PC-9 (cell line): Measurements from ENCODE around the gene OBSCN. TPM values are rescaled to one million over a fixed set of nuclear protein-coding genes. Genes with fewer than 3 reads are reported as not detected.

Experiments used
- BruUV-seq: library from RNA; stranded (reverse); fragments of 400-500 nt; replicated peaks from 2 replicates; lab custom pipeline; 2021; lab: Mats Ljungman, UMichigan
- CTCF ChIA-PET: fragments of 300-600 bp; sonication (Branson Sonifier 250); formaldehyde crosslinking; loops from one replicate; lab custom pipeline; 2022; ENCODE audit warnings: antibody characterized with exemption; lab: Charles Lee
- POLR2A ChIA-PET: fragments of 300-600 bp; sonication (Branson Sonifier 250); formaldehyde crosslinking; loops from one replicate; lab custom pipeline; 2022; ENCODE audit warnings: antibody characterized with exemption; ENCODE audit not compliant: unreplicated experiment; lab: Charles Lee
- DNase-seq, 2 experiments: peaks; one replicate each; pipeline versions ENCODE4 v3.0.0 to v3.0.0-alpha.2; 2015 to 2022; ENCODE audit warnings: mixed read lengths in 1 of 2
- H2AFZ ChIP-seq: fragments of 200-600 bp; sonication (generic); 2 replicates; pipeline ENCODE4 v1.8.1; 2017; ENCODE audit warnings: antibody characterized with exemption
- H3F3A ChIP-seq: fragments of 200-600 bp; sonication (generic); 2 replicates; pipeline ENCODE4 v1.8.1; 2017; ENCODE audit warnings: antibody characterized with exemption, mild to moderate bottlenecking, low read depth; ENCODE audit not compliant: insufficient read depth
- H3K27ac ChIP-seq: fragments of 200-600 bp; sonication (generic); 2 replicates; pipeline ENCODE4 v1.6.1; 2016; ENCODE audit warnings: mixed run types
- H3K27me3 ChIP-seq: fragments of 200-600 bp; sonication (generic); 2 replicates; pipeline ENCODE4 v1.6.1; 2016; ENCODE audit warnings: low read depth, mixed run types; ENCODE audit not compliant: insufficient read depth
- H3K36me3 ChIP-seq: fragments of 200-600 bp; sonication (generic); 2 replicates; pipeline ENCODE4 v1.6.1; 2016; ENCODE audit warnings: low read depth, mixed run types
- H3K4me1 ChIP-seq: fragments of 200-600 bp; sonication (generic); replicated peaks from 2 replicates; pipeline ENCODE4 v1.6.1; 2016; ENCODE audit warnings: mixed run types; ENCODE audit not compliant: insufficient read depth
- H3K4me2 ChIP-seq: fragments of 200-600 bp; sonication (generic); 2 replicates; pipeline ENCODE4 v1.6.1; 2017; ENCODE audit warnings: mixed run types
- H3K4me3 ChIP-seq: fragments of 200-600 bp; sonication (generic); 2 replicates; pipeline ENCODE4 v1.6.1; 2016; ENCODE audit warnings: mixed run types
- H3K79me2 ChIP-seq: fragments of 200-600 bp; sonication (generic); 2 replicates; pipeline ENCODE4 v1.6.1; 2017; ENCODE audit warnings: low read depth, mixed run types
- H3K9me2 ChIP-seq: fragments of 200-600 bp; sonication (generic); 2 replicates; pipeline ENCODE4 v1.8.1; 2017; ENCODE audit warnings: mild to moderate bottlenecking; ENCODE audit not compliant: insufficient read depth
- H3K9me3 ChIP-seq: fragments of 200-600 bp; sonication (generic); 2 replicates; pipeline ENCODE4 v1.8.1; 2016; ENCODE audit warnings: low read depth; ENCODE audit not compliant: insufficient read depth
- H4K20me1 ChIP-seq: fragments of 200-600 bp; sonication (generic); 2 replicates; pipeline ENCODE4 v1.8.1; 2017; ENCODE audit not compliant: insufficient read depth
- EZH2 ChIP-seq: fragments of 200-600 bp; sonication (generic); IDR thresholded peaks from 2 replicates; pipeline ENCODE4 v1.8.0; 2017; ENCODE audit warnings: antibody characterized with exemption, low read depth
- intact Hi-C: fragments of 100-400 bp; cut with micrococcal nuclease; formaldehyde crosslinking; loops from one replicate; pipeline ENCODE4 v1.10.0; 2022; ENCODE audit not compliant: unreplicated experiment
- total RNA-seq: library from RNA; stranded (reverse); gene quantifications from 2 replicates; pipeline ENCODE4 v1.2.3, GENCODE V29; 2021
- TF ChIP-seq, protein P1 (sequence below): fragments of 200-600 bp; sonication (generic); conservative IDR thresholded peaks from 2 replicates; pipeline ENCODE4 v1.6.1; 2017; ENCODE audit warnings: mixed run types, antibody characterized with exemption, mild to moderate bottlenecking, moderate library complexity

OBSCN gene
- total RNA-seq, 1 experiment from 2014 or later: 62.9 TPM

- Histone ChIP-seq H3K4me1 (no peaks in the 10 kb centered on the region), H3K27ac (no peak overlapping the region), H3K9me3 (peaks cover 11% of the 10 kb centered on the region), H3K4me3 (no peak overlapping the region), H3K27me3 (no peaks in the 10 kb centered on the region), H3K4me2 (no peak overlapping the region), H4K20me1 (no peaks in the 10 kb centered on the region), H2AFZ (no peak overlapping the region), H3K79me2 (no peaks in the 10 kb centered on the region), H3K36me3 (no peaks in the 10 kb centered on the region), H3F3A (no peaks in the 10 kb centered on the region), H3K9me2 (no peaks in the 10 kb centered on the region)
- TF ChIP-seq, protein P1, sequence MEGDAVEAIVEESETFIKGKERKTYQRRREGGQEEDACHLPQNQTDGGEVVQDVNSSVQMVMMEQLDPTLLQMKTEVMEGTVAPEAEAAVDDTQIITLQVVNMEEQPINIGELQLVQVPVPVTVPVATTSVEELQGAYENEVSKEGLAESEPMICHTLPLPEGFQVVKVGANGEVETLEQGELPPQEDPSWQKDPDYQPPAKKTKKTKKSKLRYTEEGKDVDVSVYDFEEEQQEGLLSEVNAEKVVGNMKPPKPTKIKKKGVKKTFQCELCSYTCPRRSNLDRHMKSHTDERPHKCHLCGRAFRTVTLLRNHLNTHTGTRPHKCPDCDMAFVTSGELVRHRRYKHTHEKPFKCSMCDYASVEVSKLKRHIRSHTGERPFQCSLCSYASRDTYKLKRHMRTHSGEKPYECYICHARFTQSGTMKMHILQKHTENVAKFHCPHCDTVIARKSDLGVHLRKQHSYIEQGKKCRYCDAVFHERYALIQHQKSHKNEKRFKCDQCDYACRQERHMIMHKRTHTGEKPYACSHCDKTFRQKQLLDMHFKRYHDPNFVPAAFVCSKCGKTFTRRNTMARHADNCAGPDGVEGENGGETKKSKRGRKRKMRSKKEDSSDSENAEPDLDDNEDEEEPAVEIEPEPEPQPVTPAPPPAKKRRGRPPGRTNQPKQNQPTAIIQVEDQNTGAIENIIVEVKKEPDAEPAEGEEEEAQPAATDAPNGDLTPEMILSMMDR: no peak
- TF ChIP-seq EZH2: no peak
- CTCF ChIA-PET: no interaction called here
- no peak for DNase-seq
- intact Hi-C loops: no loop called here
- no TSS peak for BruUV-seq
- POLR2A ChIA-PET: no interaction called here
Observed at GRCh38 chr1:228295981-228296380, 88.1 kb downstream of the OBSCN start.

DNA sequence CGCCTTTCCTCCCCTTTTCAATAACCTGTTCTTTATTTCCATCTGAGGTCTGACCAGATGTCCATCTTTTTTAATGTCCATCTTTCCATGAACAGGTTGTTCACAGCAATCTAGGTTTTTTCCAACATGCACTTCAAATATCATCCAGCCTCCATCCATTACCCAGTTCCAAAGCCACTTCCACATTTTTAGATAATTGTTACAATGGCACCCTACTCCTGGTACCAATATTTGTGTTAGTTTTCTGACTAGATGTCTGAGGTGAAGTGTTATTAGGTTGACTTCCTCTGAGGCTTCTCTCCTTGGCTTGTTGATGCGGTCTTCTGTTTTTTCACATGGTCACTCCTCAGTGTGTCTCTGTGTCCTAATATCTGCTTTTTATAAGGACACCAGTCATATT lies 89.4 kb downstream of the OBSCN start:
- Histone ChIP-seq H4K20me1 (no peaks in the 10 kb centered on the region), H2AFZ (no peak overlapping the region), H3K4me3 (no peak overlapping the region), H3K36me3 (no peaks in the 10 kb centered on the region), H3K4me2 (no peak overlapping the region), H3K9me2 (no peaks in the 10 kb centered on the region), H3K27me3 (no peaks in the 10 kb centered on the region), H3K79me2 (no peaks in the 10 kb centered on the region), H3F3A (no peaks in the 10 kb centered on the region), H3K27ac (no peak overlapping the region), H3K4me1 (no peaks in the 10 kb centered on the region), H3K9me3 (peaks cover 20% of the 10 kb centered on the region)
- intact Hi-C loops: no loop called here
- TF ChIP-seq, protein P1: no peak
- TF ChIP-seq EZH2: no peak
- ChIA-PET POLR2A (no interaction called here), CTCF (no interaction called here)
- no TSS peak for BruUV-seq
- no peak for DNase-seq

DNA sequence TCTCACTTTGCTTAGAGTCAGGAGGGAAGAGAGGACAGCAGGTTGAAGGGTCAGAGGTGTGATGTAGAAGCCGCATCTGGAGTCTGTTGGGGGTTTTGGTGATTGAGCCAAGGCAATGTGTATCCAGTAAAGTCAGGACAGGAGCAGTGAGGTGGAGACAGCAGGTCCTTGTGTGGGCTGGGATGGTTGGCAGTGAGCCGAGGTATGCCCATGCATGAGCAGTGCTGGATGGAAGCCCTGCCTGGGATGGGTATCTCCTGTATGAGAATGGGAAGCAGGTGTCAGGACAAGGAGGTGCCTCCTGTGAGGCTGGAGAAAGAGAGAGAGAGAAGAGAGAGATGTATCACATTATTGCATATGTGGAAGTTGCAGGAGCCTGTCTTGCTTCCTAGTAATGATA lies 90.0 kb downstream of the OBSCN start:
- Histone ChIP-seq H2AFZ (no peak overlapping the region), H3K4me1 (no peaks in the 10 kb centered on the region), H3K9me3 (peaks cover 26% of the 10 kb centered on the region), H3K4me2 (no peak overlapping the region), H3K4me3 (no peak overlapping the region), H3K79me2 (no peaks in the 10 kb centered on the region), H4K20me1 (no peaks in the 10 kb centered on the region), H3K27ac (no peak overlapping the region), H3F3A (no peaks in the 10 kb centered on the region), H3K36me3 (no peaks in the 10 kb centered on the region), H3K27me3 (no peaks in the 10 kb centered on the region), H3K9me2 (no peaks in the 10 kb centered on the region)
- TF ChIP-seq EZH2: no peak
- intact Hi-C loops: no loop called here
- ChIA-PET CTCF (no interaction called here), POLR2A (no interaction called here)
- DNase-seq: no peak
- BruUV-seq: no TSS peak

DNA sequence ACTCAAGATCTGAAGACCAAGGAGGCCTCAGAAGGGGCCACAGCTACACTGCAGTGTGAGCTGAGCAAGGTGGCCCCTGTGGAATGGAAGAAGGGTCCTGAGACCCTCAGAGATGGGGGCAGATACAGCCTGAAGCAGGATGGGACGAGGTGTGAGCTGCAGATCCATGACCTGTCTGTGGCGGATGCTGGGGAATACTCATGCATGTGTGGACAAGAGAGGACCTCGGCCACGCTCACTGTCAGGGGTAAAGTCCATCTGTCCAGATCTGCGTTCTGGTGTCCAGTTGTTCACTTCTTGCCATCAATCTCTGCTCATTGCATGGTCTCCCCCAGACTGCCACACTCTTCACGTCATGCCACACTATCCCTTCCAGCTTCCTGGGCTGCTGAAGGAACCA lies 90.6 kb downstream of the OBSCN start:
- Histone ChIP-seq H3K79me2 (no peaks in the 10 kb centered on the region), H2AFZ (no peak overlapping the region), H3K4me1 (no peaks in the 10 kb centered on the region), H3K4me2 (no peak overlapping the region), H3K9me2 (no peaks in the 10 kb centered on the region), H3K27ac (no peak overlapping the region), H3K9me3 (peaks cover 29% of the 10 kb centered on the region), H3F3A (no peaks in the 10 kb centered on the region), H4K20me1 (no peaks in the 10 kb centered on the region), H3K4me3 (no peak overlapping the region), H3K27me3 (no peaks in the 10 kb centered on the region), H3K36me3 (no peaks in the 10 kb centered on the region)
- CTCF ChIA-PET: no interaction called here
- no peak for DNase-seq
- BruUV-seq: no TSS peak
- POLR2A ChIA-PET: no interaction called here
- TF ChIP-seq, protein P1: no peak
- no peak for TF ChIP-seq EZH2
- intact Hi-C loops: no loop called here
